ENCODE measurements around the gene E2F2.
"Not testable (repeated sequence)": the region's sequence is repeated elsewhere in the genome, so short reads cannot be mapped to it uniquely, and the experiment has no call there.

E2F2 gene

DNA sequence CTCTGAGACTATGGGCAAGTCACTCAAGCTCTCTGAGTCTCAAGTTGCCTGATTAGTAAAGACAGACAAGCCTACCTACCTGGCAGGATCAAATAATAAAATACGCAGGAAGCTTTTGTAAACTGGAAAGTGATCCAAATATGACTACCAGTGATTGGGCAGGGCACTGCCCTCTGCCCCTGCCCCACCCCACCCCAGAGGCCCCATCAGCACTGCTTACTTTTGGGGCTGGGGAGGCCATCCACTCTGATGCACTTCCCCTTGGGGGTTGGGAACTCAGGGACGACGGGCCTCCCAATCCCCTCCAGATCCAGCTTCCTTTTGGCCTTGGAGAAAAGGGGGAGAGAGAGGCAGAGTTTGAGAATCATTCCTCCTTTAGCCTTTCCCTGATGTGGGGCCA lies 6.9 kb downstream of the E2F2 start:
- DNase-seq (ENCODE audit: low read depth): no peak

DNA sequence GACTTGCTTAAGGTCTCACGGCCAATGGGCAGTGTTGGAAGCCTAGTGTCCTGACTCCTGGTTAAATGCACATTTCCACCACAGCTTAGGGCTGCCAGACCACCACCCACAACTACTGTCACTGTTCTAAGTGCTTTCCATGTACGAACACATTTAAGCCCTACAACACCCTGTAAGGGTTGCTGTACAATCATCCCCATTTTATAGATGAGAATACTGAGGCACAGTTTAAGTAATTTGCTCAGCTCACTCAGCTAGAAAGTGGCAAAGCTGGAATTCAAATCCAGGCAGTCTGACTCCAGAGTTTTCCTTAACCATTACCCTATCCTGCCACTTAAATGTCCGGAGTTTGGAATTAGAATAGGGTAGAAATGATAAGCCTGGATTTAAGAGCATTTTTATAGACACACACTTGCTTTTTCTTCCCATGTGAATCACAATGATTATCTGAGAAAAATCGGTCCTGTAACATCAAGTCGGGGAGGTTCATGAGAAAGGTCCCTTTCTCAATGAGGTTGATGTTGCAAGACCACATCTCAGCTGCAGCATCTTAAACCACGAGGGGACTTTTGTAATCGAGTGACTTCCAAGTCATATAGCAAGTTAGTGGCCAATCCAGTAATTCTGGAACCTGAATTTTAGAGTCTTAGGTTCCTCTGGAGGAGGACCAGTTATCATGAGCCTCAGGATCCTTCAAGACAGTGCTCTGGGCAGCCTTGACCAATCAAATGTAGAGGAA lies 8.6 kb downstream of the E2F2 start:
- no peak for DNase-seq (ENCODE audit: low read depth)

DNA sequence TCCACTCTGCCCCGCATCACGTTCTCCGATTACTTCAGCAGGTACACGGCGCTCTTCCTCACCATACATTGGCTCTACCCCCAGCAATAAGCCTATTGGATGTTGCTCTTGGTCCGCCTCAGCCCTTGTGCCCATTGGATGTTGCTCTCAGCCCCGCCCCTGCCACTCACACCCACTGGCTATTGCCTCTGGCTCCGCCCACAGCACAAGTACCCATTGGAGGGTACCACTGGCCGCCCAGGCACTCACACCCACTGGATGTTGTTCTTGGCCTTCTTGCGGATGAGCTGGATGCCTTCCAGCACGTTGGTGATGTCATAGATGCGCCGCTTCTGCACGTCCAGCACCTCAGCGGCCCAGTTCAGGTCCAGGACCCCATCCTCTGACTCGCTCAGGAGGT lies 9.4 kb downstream of the E2F2 start:
- DNase-seq (ENCODE audit: low read depth): no peak

DNA sequence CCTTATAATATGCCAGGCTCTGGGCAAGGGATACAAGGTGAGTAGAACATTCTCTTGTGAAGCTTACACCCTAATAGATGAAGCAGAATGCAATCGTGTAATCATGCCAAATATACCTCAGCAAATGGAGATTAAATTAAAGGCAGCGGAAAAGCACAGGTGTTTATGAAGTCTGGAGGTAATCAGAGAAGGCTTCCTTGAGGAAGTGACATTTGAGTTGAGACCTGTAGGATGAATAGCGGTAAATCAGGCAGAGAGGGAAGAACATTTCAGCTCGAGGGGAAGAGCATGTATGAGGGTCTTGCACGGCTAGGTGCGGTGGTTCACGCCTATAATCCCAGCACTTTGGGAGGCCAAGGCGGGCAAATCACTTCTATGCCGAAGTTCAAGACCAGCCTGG lies 13.5 kb downstream of the E2F2 start:
- DNase-seq (ENCODE audit: low read depth): no peak

DNA sequence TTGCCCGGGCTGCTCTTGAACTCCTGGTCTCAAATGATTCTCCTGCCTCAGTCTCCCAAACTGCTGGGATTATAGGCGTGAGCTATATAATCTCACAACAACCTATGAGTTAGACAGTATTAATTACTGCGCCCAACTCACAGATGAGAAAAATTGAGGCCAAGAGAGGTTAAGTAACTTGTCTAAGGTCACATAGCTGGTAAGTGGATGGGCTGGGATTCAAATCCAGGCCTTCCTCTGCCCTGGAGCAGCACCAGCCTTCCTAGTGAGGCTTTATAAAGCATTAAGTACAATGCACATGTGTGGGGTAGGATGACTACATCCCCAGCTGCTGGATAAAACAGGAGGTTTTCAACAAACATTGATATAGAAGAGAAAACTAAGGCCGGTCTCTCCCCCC lies 15.1 kb downstream of the E2F2 start:
- no peak for DNase-seq (ENCODE audit: low read depth)

DNA sequence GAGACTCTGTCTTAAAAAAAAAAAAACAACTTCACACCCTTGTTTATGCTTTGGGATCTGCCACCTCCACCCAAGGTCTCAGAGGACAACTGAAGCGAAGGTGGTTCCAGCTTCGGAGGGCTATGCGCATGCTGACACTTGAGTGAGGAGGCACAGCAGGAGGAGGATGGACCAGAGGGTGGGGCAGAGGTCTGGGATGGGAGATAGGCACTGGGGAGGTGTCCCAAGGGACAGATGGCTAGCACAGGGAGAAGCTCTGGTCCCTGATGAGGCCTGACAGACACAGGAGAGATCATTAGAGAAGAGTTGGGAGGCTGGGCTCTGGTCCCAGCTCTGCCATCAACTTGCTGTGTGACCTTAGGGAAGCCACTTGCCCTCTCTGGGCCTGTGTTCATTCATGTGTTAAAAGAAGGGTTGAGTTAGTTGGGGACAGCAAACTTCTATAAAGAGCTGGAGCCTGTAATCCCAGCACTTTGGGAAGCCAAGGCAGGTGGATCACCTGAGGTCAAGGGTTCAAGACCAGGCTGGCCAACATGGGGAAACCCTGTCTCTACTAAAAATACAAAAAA lies 16.8 kb downstream of the E2F2 start:
- no peak for DNase-seq (ENCODE audit: low read depth)

DNA sequence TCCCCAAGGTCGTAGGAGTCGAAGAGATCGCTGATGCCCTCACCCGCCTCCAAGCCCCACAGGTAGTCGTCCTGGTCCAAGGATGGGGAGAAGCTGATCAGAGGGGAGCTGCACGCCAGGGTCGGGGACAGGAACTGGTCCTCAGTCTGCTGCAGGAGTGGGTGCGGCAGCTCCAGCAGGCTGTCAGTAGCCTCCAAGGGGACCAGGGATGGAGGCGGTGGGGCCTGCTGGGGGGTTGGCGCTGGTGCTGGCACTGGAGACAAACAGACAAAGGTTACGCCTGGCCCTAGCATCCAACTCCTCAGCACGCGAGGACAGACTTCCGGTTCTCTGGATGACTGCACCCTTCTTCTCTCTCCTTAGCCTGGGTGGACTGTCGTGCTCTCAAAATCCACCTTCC lies 21.1 kb downstream of the E2F2 start:
- no peak for DNase-seq (ENCODE audit: low read depth)

DNA sequence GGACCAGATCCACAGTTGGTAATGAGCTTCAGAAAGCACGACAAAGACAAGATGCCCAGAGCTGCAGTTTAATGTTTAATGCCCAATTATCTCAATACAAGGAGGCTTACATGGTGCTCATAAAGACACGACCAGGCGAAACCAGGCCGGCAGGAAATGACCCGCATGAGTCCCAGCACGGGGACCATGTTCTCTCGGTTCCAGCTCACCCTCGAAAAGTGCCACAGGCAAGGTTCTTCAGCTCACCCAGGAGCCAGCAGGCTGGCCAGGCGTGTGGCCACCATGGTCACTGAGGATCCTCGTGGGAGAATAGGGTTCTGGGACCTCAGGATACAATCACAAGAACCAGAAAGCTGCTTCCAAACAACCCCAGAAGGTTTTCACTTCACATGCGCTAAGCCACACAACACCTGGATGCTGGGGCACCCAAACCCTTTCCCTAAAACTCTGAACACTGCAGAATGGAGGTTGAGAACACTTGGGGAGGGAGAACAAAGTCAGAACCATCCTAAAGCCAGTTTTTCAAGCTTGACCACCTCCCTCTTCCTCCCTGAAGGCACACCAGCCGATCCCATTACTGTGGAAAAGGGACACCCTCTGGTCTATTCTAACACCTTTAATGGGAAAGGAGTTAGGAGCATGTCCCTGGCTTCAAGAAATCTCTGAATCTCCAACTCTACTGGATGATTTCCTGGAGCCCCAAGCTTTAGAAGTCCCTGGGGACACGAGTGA lies 24.5 kb downstream of the E2F2 start:
- no peak for DNase-seq (ENCODE audit: low read depth)

DNA sequence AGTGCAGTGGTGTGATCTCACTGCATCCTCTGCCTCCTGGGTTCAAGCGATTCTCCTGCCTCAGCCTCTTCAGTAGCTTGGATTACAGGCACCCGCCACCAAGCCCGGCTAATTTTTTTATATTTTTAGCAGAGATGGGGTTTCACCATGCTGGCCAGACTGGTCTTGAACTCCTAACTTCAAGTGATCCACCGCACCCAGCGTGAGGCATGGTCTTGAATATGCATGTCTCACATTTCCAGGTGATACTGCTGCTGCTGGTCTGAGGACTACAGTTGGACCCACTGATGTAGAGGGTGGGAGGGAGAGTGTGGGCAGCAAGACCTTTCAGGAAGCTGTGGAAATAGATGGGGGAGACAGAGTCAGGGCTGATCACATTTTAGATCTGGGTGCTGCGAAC lies 25.2 kb downstream of the E2F2 start:
- no peak for DNase-seq (ENCODE audit: low read depth)

DNA sequence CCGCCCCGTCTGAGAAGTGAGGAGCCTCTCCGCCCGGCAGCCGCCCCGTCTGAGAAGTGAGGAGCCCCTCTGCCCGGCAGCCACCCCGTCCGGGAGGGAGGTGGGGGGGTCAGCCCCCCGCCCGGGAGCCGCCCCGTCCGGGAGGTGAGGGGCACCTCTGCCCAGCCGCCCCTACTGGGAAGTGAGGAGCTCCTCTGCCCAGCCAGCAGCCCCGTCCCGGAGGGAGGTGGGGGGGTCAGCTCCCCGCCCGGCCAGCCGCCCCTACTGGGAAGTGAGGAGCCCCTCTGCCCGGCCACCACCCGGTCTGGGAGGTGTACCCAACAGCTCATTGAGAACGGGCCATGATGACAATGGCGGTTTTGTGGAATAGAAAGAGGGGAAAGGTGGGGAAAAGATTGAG lies 26.9 kb downstream of the E2F2 start:
- not testable (repeated sequence) for DNase-seq (ENCODE audit: low read depth)

DNA sequence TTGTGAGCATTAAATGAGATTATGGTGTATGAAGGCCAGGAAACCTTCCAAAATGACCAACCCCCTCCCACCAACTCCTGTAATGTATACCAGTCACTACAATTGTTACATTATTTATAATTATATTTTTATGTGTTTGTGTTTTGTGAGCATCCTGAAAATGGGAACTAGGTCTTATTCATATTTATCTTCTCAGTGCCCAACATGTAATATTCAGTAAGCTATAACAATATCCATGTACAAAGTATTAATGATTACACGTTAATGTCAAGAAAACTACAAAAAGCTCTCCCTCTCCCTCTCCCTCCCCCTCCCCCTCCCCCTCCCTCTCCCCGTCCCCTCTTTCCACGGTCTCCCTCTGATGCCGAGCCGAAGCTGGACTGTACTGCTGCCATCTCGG lies 28.1 kb downstream of the E2F2 start:
- DNase-seq (ENCODE audit: low read depth): no peak

DNA sequence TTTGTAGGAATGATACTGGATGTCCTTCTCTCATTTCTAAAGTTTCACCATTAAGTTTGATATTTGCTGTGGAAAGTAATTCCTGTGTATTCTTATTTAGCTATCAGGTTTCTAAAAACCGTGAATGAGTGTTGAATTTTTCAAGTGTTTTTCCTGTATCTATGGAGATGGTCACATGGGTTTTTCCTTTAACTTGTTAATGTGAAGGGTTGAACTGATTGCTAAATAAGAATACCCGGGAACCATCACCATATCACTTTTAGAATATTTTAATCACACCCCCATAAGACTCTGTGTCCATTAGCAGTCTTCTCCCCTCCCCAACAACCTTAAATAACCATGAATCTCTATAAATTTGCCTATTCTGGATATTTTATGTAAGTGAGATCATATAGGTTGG lies 30.6 kb downstream of the E2F2 start:
- DNase-seq (ENCODE audit: low read depth): no peak

DNA sequence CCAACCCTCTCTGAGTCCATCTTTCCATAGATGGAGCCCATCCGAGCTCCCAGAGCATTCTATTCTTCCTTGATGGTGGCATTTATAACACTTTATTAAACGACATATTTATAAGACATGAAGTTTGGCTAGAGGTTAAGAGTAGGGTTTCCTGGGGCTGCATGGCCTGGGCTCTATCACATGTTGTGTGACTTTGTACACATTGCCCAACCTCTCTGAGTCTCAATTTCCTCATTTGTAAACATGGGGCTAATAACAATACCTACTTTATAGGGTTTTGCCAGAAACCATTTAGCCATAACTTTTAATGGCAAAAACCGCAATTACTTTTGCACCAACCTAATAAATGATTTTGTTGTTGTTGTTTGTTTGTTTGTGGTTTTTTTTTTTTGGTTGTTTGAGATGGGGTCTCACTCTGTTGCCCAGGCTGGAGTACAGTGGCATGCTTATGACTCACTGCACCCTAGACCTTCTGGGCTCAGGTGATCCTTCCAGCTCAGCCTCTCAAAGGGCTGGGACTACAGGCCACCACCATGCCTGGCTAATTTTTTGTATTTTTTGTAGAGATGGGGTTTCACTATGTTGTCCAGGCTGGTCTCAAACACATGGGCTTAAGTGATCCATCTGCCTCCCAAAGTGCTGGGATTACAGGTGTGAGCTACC lies 33.1 kb downstream of the E2F2 start:
- DNase-seq (ENCODE audit: low read depth): no peak

DNA sequence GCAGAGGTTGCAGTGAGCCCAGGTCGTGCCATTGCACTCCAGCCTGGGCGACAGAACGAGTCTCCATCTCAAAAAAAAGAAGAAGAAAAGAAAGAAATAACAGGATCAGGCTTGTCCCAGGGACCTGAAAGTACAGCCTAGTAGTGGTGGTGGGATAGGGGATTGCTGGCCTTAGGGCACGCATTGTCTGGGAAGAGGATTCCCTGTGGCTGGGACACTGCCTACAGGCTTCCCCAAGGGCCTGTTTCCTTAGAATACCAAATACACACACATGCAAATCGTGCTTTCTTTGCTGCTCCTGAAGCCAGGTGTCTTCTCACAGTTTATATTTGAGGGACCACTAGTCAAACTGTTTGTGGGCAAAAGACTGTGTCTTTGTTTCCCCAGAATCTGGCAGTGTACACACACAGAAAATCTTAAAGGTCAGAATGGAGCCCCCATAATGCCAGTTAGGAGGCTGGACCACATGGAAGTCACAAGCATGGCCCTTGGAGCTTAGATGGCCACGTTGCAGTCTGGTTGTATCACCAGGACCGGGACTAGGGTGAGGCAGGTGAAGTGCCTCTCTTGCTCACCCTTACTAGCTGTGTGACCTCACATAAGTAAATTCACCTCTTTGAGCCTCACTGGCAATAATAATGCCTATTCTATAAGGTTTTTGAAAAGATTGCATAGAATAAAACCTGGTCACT lies 34.4 kb downstream of the E2F2 start:
- DNase-seq (ENCODE audit: low read depth): no peak

DNA sequence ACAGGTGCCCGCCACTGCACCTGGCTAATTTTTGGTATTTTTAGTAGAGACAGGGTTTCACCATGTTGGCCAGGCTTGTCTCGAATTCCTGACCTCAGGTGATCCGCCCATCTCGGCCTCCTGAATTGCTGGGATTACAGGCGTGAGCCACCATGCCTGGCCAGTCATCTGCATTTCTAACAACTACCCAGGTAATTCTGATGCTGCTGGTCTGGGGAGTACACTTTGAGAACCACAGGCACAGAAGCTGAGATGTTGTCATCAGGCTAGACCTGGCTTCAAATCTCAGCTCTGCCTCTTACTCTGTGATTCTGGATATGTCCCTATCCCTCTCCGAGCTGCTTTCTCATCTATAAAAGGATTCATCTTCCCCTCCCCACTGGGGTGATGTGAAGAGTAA lies 36.2 kb downstream of the E2F2 start:
- not testable (repeated sequence) for DNase-seq (ENCODE audit: low read depth)

DNA sequence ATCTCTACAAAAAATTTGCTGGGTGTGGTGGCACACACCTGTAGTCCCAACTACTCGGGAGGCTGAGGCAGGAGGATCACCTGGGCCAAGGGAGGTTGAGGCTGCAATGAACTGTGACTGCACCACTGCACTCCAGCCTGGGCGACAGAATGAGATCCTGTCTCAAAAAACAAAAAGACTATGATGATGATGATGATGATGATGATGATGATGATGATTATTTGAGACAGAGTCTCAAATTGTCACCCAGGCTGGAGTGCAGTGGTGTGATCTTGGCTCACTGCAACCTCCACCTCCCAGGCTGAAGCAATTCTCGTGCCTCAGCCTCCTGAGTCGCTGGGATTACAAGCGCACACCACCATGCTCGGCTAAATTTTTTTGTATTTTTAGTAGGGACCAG lies 38.3 kb downstream of the E2F2 start:
- DNase-seq (ENCODE audit: low read depth): not testable (repeated sequence)

DNA sequence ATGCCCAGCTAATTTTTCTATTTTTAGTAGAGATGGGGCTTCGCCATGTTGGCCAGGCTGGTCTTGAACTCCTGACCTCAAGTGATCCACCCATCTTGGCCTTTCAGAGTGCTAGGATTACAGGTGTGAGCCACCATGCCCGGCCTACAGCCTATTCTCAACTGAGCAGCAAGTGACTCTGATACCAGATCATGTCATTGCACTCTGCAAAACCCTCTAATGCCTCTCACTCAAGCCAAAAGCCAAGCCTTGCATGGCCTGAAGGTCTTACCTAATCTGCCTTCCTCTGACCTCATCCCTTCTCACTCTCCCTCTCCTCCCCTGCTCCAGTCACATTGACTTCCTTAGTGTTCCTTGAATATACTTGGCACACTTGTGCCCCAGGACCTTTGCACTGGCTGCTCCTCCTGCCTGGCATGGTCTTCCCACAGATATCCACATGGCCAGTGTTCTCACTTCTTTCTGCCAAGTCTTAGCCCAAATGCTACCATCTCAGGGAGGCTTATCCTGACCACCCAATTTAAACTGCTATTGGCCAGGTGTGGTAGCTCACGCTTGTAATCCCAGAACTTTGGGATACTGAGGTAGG lies 38.8 kb downstream of the E2F2 start:
- no peak for DNase-seq (ENCODE audit: low read depth)

DNA sequence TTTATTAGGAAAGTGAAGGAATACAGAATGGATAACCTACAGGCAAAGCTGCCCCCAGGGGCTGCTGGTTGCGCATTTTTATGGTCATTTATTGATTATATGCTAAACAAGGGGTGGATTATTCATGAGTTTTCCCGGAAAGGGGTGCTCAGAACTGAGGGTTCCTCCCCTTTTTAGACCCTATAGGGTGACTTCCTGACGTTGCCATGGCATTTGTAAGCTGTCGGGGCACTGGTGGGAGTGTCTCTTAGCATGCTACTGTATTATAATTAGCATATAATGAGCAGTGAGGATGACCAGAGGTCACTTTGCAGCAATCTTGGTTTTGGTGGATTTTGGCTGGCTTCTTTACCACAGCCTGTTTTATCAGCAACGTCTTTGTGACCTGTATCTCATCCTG lies 41.2 kb downstream of the E2F2 start:
- DNase-seq (ENCODE audit: low read depth): no peak

DNA sequence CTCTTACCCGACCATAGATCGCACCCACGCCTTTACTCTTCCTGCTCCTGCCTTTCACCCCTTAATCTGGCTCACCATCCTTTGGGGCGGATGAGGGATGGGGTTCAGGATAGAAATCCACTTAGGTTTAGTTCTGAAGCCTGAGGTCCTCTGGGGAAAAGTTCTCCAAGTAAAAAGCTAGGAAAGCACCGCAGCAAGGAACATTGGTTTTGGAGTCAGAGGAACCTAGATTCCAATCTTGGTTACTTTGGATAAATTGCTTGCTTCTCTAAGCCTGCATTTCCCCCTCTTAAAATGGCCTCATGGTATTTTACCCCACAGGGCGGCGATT lies 46.1 kb downstream of the E2F2 start:
- no peak for DNase-seq (ENCODE audit: low read depth)

DNA sequence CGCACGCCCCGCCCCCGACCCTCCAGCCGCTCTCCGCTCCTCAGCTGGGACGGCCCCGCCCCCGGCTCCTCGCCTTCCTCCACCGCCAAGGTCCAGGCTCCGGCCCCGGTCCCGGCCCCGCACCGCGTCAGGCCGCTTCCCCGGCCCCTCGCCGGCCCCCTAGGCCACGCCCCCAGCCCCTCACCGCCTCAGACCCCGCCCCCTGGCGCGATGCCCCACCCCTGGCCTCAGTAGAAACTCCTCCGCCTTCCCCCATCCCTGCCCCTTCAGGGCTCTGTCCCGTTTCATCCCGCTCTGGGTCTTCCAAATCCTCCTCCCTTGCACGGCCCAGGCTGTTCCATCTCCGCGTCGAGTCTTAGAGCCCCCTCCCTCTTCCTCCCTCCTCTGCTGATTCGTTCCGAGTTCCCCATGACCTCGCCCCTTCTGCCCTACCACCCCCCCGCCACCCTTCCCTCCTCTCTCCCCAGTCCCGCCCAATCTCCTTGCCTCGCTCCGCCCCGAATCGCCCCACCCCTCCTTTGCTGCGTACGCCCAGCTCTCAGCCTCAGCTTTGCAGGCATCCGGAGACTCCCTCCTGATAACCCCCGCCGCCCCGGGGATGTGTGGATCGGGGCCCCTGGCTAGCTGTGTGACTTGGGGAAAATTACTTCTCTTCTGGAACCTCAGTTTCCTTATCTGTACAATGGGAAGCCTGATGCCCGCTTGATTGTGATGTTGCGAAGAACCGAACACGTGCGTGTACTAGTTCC lies 46.6 kb downstream of the E2F2 start:
- DNase-seq (ENCODE audit: low read depth): peak; percentile 79

Data from CMK (cell line).